ENCODE measurements around the gene PSMD9.

GRCh38 chr12:121857322-121858246 is 31.0 kb upstream of the PSMD9 start:
- TF ChIP-seq EZH2 (IDR thresholded peaks at IDR 0.05; ENCODE audit: borderline replicate concordance, low read length), result no peak
- no peak for TF ChIP-seq CTCF (IDR thresholded peaks at IDR 0.05; ENCODE audit: low read length)
